Measurements from ENCODE around the gene CYP27C1. TPM values are rescaled to one million over a fixed set of nuclear protein-coding genes. Genes with fewer than 3 reads are reported as not detected.

CYP27C1 gene
- total RNA-seq, 4 donors from 2014 or later: under 0.01 to 0.26 TPM; not detected in 2

GRCh38 chr2:127139766-127140165 lies 80.3 kb downstream of the CYP27C1 start:
- H3K4me1 ChIP-seq: peaks cover 14 to 22% (median 21%) of the 10 kb centered on the region in 4 donors
- DNase-seq (ENCODE audit: extremely low spot score): no peak
- 60% methylated on average over 2 of the region's 2 CpGs for WGBS
- intact Hi-C loops (cut with DNase I): no loop called here
- H3K27ac ChIP-seq (replicated peaks in 1 of 4): no peak overlapping the region
- H3K27me3 ChIP-seq: no peaks in the 10 kb centered on the region
- H3K36me3 ChIP-seq: no peaks in the 10 kb centered on the region
- no peak overlapping the region for H3K4me3 ChIP-seq
- no peak for TF ChIP-seq EP300 (IDR thresholded peaks at IDR 0.05)
- no peak for TF ChIP-seq POLR2AphosphoS5 (IDR thresholded peaks at IDR 0.05)
- no peak for TF ChIP-seq POLR2A (IDR thresholded peaks at IDR 0.05; ENCODE audit: low read depth)
- no peak for TF ChIP-seq CTCF (IDR thresholded peaks at IDR 0.05)
- no peaks in the 10 kb centered on the region for H3K9me3 ChIP-seq

- Histone ChIP-seq H3K4me3 (no peak overlapping the region), H3K27me3 (no peaks in the 10 kb centered on the region), H3K27ac (replicated peaks in 1 of 4) (no peak overlapping the region), H3K4me1 (peaks cover 0 to 7% (median 6%) of the 10 kb centered on the region in 4 donors), H3K36me3 (no peaks in the 10 kb centered on the region), H3K9me3 (no peaks in the 10 kb centered on the region)
- TF ChIP-seq POLR2A (IDR thresholded peaks at IDR 0.05; ENCODE audit: low read depth) (no peak), POLR2AphosphoS5 (IDR thresholded peaks at IDR 0.05) (no peak), CTCF (IDR thresholded peaks at IDR 0.05) (no peak), EP300 (IDR thresholded peaks at IDR 0.05) (no peak)
- 84% methylated on average over 10 of the region's 12 CpGs for WGBS
- no peak for DNase-seq (ENCODE audit: extremely low spot score)
- intact Hi-C loops (cut with DNase I): no loop called here
These were observed 81.8 kb downstream of the CYP27C1 start for GRCh38 chr2:127138281-127138680.

GRCh38 chr2:127137741-127138140 lies 82.4 kb downstream of the CYP27C1 start:
- Histone ChIP-seq H3K4me1 (peaks cover 0 to 1% (median under 1%) of the 10 kb centered on the region in 4 donors), H3K27ac (replicated peaks in 1 of 4) (no peak overlapping the region), H3K9me3 (no peaks in the 10 kb centered on the region), H3K4me3 (no peak overlapping the region), H3K36me3 (no peaks in the 10 kb centered on the region), H3K27me3 (no peaks in the 10 kb centered on the region)
- 94% methylated on average over 6 of the region's 15 CpGs for WGBS
- no peak for DNase-seq (ENCODE audit: extremely low spot score)
- TF ChIP-seq POLR2A (IDR thresholded peaks at IDR 0.05; ENCODE audit: low read depth) (no peak), POLR2AphosphoS5 (IDR thresholded peaks at IDR 0.05) (no peak), CTCF (IDR thresholded peaks at IDR 0.05) (no peak), EP300 (IDR thresholded peaks at IDR 0.05) (no peak)
- intact Hi-C loops (cut with DNase I): no loop called here

GRCh38 chr2:127137225-127137624 lies 82.9 kb downstream of the CYP27C1 start:
- no peak for TF ChIP-seq POLR2A (IDR thresholded peaks at IDR 0.05; ENCODE audit: low read depth)
- no peak for TF ChIP-seq POLR2AphosphoS5 (IDR thresholded peaks at IDR 0.05)
- TF ChIP-seq CTCF (IDR thresholded peaks at IDR 0.05): no peak
- TF ChIP-seq EP300 (IDR thresholded peaks at IDR 0.05): no peak
- no peak for DNase-seq (ENCODE audit: extremely low spot score)
- no peaks in the 10 kb centered on the region for H3K9me3 ChIP-seq
- no peaks in the 10 kb centered on the region for H3K36me3 ChIP-seq
- H3K4me1 ChIP-seq: no peaks in the 10 kb centered on the region
- H3K27ac ChIP-seq (replicated peaks in 1 of 4): no peak overlapping the region
- no peaks in the 10 kb centered on the region for H3K27me3 ChIP-seq
- intact Hi-C loops (cut with DNase I): no loop called here
- WGBS: 100% methylated on average over 1 of the region's 12 CpGs
- no peak overlapping the region for H3K4me3 ChIP-seq

All from esophagus muscularis mucosa (tissue), 4 donors.